OCI-LY1 (cell line): Measurements from ENCODE around the gene ZNF354B.
"Not testable (repeated sequence)": the region's sequence is repeated elsewhere in the genome, so short reads cannot be mapped to it uniquely, and the experiment has no call there.

Source experiments
- EZH2 ChIP-seq: fragments of 200-600 bp; sonication (generic), shearing (Covaris generic); IDR thresholded peaks from 2 replicates; pipeline ENCODE4 v1.8.0; 2017; ENCODE audit warnings: borderline replicate concordance, mixed run types, mild to moderate bottlenecking, antibody characterized with exemption, low read length, moderate library complexity, mixed read lengths
- TF ChIP-seq, protein P1 (sequence below): fragments of 200-600 bp; sonication (generic), shearing (Covaris generic); IDR thresholded peaks from 2 replicates; pipeline ENCODE4 v1.5.1; 2017; ENCODE audit warnings: mild to moderate bottlenecking, antibody characterized with exemption, low read length, moderate library complexity, mixed read lengths

- TF ChIP-seq, protein P1, sequence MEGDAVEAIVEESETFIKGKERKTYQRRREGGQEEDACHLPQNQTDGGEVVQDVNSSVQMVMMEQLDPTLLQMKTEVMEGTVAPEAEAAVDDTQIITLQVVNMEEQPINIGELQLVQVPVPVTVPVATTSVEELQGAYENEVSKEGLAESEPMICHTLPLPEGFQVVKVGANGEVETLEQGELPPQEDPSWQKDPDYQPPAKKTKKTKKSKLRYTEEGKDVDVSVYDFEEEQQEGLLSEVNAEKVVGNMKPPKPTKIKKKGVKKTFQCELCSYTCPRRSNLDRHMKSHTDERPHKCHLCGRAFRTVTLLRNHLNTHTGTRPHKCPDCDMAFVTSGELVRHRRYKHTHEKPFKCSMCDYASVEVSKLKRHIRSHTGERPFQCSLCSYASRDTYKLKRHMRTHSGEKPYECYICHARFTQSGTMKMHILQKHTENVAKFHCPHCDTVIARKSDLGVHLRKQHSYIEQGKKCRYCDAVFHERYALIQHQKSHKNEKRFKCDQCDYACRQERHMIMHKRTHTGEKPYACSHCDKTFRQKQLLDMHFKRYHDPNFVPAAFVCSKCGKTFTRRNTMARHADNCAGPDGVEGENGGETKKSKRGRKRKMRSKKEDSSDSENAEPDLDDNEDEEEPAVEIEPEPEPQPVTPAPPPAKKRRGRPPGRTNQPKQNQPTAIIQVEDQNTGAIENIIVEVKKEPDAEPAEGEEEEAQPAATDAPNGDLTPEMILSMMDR: not testable (repeated sequence)
- TF ChIP-seq EZH2: not testable (repeated sequence)
Observed at GRCh38 chr5:178883115-178883694, 23.5 kb downstream of the ZNF354B start.
